Adipose tissue (tissue), 3 donors: Measurements from ENCODE around the gene GAS2L2. TPM values are rescaled to one million over a fixed set of nuclear protein-coding genes. Genes with fewer than 3 reads are reported as not detected.

Experiments
- H3K27ac ChIP-seq: one replicate; pipeline ENCODE4 v1.5.1; 2013; ENCODE audit warnings: low read depth, low read length
- WGBS, 3 donors: extraction: QIAGEN DNeasy Blood & Tissue Kit; methylation state at CpG; one replicate each; pipeline ENCODE4 v1.1.7; 2013; 5-methylcytosine and 5-hydroxymethylcytosine counted together
- polyA plus RNA-seq, 3 donors: library from polyadenylated mRNA; stranded (reverse); fragments of 200-250 nt; gene quantifications; one replicate each; pipeline ENCODE4 v1.2.3, GENCODE V29; 2013
- donor health status: healthy with polysubstance abuse.
- donor health status: Bipolar disorder and iron deficiency.
- donor health status: healthy.

Gene GAS2L2
- polyA plus RNA-seq = under 1 TPM; 0.22 to 0.46 (median 0.24) TPM

DNA sequence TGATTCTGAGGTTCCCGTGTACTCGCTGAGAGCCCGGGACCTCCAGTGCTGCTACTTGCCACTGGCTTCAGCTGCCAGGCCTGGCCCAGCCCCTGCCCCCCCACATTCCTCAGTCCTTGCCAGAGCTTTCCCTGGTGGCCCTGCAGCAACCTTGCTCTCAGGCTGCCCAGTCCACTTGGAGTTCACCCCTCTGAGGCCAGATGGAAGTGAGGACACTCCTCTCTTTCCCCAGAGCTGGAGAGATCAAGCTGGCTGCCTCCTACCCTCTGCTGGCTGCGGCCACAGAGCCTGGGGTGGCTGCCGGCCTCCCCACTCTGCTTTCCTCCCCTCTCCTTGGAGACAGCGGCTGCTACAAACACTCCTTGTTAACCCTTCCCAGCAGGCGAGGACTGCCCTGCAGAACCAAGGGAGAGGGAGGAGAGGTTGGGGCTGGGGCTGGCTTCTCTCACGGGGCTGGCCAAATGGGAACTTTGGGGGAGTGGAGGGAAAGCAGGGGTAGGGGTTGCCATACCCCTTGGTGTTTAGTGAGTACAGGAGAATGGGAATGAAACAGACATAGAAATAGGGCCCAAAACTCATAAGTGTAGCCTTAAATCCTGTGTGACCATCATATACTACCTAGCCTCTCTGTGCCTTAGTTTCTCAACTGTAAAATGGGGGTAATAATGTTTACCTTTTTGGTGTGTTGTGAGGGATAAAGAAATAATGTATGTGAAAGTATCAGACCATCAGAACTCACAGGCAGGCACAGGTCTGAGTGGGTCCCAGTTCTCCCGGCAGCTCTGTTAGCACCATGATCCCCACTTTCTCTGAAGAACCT is at the start of gene GAS2L2:
Gene GAS2L2 (minus strand): TSS at position 295 of the 820 bp plus-strand sequence. CDS start 389 bp downstream, outside the sequence.
- 40 to 44% (median 43%) methylated on average over 9 of the region's 9 CpGs for WGBS, 3 donors
- no peak within 1 kb of the TSS for H3K27ac ChIP-seq

DNA sequence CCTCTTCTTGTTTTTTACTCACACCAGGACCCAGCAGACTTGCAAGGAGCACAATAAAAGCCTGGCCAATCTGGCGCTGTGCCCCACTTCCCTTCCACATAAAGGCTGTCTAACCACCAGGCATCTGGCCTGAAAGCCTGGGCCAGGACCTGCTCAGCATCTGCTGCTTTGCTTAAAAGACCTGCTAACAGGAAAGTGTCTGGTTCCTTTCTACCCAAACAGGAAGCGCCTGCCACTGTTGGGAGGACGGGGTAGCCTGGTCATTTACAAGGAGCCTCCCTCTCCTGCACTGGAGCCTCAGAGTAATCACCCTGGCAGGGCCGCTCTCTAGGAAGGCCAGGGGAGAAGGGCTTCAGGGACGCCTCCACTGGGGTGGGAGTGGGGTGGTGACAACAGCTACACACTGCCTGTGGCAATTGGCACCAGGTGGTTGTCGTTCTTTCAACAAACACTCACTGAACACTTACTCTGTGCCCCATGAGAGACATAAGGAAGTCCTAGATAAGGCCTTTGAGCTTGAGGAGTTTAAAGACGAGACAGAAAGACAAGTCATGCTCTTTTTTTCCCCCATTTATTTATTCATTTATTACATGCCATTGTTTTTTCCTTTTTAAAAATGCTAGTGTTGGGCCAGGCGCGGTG is 48.7 kb upstream of the GAS2L2 start:
- no peak overlapping the region for H3K27ac ChIP-seq
- 39 to 71% (median 43%) methylated on average over 9 of the region's 9 CpGs for WGBS, 3 donors

DNA sequence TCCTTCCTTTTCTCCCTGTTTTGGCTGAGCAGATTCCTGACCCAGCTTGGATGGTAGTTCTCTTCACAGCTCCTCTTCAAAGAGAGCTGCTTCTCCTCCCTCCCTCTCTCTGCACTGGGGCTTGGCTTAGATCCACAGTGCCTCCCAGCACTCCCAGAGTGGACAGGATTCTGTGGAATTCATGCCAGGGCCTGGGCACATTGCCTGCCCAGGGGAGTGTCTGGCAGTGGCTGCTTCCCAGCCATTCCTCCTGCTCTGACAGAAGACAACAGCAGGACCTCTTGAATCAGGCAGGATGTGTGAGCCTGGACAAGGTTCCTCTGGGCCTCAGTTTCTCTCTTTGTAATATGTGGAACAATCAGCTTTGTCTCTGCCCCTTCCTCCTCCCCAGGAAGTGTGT is 46.9 kb upstream of the GAS2L2 start:
- H3K27ac ChIP-seq = no peak overlapping the region

DNA sequence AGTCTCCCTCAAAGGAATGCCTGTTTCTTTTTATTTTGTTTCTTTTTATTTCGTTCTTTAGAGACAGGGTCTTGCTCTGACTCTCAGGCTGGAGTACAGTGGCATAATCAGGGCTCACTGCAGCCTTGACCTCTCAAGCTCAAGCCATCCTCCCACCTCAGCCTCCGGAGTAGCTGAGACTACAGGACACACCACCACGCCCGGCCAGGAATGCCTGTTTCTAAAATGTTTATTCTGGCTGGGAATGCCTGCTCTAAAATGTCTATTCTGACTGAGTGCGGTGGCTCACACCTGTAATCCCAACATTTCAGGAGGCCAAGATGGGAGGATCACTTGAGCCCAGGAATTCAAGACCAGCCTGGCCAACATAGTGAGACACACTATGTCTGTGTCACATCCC is 44.9 kb upstream of the GAS2L2 start:
- no peak overlapping the region for H3K27ac ChIP-seq
- WGBS, 3 donors = 74 to 88% (median 78%) methylated on average over 5 of the region's 5 CpGs

DNA sequence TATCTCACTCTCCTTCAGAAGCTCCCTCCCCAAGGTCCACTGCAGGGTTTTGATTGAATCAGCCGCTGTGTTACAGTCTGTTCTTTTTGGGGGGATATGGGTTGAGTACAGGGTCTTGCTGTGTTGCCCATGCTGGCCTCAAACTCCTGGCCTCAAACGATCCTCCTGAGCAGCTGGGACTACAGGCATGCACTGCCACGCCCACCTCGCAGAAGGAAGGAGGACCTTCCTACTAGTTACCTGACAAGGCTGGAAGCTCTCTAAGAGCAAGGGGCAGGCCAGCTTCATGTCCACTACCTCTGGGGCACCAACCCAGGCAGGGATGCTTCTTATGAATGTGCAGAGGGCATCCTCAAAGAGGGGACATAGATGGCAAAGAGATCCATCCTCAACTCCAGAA is 44.3 kb upstream of the GAS2L2 start:
- WGBS, 3 donors = 57 to 72% (median 70%) methylated on average over 4 of the region's 4 CpGs
- H3K27ac ChIP-seq = no peak overlapping the region

DNA sequence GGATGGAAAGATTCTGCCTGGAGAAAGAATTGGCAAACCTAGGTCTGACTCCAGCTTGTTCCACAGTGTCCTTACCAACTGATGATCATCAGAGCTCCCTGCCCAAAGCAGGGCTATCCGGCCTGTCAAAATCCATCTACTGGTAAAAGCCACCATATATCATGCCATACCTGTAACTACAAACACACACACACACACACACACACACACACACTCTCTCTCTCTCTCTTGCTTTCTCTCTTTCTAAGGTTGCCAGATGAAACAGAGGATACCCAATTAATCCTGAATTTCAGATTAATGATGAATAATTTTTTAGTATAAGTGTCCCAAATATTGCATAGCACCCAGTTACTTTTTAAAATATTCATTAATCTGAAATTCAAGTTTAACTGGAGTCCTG is 43.9 kb upstream of the GAS2L2 start:
- WGBS, 3 donors = 86 to 94% (median 90%) methylated on average over 1 of the region's 1 CpG
- H3K27ac ChIP-seq = no peak overlapping the region

DNA sequence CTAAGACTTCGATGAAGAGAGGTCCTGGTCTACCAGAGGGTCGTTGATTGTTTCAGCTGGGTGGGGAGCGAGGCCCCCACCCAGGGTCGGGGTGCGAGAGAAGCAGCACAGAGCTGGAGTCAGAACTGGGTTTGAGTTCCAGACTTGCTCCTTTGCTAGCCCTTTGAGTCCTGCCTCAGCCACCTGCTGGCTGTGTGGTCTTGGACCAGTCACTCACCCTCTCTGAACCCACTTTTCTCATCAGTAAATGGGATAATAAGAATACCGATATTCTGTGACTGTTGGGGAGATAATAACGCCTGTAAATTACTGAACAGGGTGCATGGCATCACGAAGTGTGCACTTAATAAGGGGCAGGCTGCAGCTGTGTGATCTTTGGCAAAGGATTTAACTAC is 42.8 kb upstream of the GAS2L2 start:
- WGBS, 3 donors = 30 to 34% (median 33%) methylated on average over 8 of the region's 8 CpGs
- no peak overlapping the region for H3K27ac ChIP-seq

DNA sequence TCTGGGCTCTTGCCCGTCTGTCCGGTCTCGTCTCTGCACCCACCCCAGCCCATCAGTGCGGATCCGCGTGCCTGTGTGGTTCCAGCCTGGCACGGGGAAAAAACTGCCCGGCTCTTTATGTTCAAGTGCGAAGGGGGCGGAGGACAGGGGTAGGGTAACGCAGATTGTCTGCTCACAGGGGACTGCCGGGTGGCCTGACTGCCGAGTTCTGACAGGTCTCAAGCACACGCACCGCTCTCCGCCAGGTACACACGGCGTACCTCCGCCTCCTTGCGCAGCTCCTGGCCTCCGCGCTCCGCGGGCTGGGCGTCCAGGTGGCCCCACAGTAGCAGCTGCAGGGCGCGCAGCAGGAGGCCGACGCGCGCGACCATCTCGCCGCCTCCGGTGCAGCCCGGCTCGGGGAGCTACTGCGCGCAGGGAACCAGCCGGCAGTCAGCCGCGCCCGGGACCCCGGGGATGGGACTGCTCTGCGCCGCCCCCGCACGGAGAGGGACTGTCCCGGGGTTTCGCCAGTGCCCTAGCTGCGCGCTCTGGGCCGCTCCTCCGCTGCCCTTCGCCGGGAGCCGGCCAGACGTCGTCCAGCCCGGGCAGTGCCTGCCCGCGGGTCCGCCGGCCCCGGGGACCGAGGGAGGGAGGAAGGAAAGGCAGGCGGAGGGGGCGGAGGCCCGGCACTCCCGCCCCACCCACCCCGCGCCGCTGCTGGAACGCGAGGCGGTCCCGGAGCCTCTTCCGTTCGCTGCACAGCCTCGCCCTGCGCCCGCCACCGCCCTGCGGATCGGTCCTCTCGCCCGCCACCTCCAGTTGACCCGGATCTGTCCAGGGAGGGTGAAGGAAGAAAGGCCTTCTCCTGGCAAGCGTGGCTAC is 42.2 kb upstream of the GAS2L2 start, which contains the start of gene MMP28:
Gene MMP28 (minus strand): TSS at position 635 of the 864 bp plus-strand sequence. CDS start 264 bp downstream, at position 371.
- H3K27ac ChIP-seq = no peak within 1 kb of the TSS
- WGBS, 3 donors = 1% methylated on average over 79 to 89 of the region's 89 CpGs

DNA sequence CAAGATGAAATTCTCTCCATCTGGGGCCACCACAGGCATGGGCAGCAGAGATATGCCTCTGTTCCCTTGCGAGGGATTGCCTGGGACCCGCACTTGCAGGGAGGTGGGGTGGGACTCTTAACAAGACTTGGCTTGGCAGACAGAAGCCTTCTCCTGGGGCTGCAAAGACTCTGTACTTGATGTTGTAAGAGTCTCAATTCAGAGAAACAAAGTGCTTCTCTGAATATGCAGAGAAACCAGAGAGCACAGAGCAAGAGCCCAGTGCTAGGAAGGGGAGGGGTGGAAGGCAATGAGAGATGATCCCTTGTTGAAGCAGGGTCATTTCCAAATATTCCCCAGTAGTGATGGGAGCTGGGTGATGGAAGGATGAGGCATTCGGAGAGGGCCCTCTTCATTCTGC is 40.2 kb upstream of the GAS2L2 start:
- H3K27ac ChIP-seq = no peak overlapping the region
- WGBS, 3 donors = 59 to 74% (median 70%) methylated on average over 3 of the region's 3 CpGs

DNA sequence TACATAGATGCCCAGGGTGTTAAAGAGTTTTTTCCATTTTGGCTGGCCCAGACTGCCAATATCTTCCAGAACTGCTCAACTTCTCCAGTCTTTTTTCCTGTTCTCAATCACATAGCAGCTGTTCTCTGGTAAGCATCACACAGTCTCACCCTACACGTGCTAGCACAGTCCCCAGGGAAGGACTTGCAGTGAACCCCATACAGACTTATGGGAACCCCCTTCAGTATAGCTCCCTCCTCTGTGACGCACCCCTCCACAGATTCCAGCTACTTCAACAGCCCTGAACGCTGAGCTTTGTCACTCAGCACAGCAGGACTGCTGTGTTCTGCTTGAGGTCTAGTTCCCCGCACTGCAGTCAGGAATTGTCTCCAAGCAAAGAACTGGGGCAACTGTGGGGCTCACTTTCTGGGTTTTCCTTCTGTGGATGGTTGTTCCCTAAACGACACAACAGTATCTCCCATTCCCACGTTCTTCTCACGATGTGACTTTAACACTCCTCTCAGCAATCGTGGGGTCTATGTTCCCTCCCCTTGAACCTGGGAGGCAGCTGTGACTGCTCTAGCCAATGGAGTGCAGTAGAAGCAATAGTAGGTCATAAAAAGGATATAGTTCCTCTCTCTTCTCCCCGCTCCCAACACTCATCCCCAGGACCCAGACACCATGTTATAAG is 38.8 kb upstream of the GAS2L2 start:
- WGBS, 3 donors = 54 to 84% (median 81%) methylated on average over 9 of the region's 9 CpGs
- no peak overlapping the region for H3K27ac ChIP-seq

DNA sequence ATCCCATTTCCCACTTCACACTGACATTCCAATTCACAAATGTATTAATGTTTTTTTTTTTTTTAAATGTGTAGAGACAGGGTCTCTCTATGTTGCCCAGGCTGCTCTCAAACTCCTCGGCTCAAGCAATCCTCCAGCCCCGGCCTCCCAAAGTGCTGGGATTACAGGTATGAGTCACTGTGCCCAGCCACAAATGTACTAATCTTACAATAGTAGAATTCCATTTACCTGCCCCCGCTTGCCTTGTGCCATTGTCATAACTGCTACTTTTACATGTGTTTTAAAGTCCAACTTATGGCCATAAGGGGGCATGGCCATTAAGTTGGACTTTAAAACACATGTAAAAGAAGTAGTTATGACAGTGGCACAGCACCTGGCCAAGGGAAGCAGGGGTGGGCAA is 37.8 kb upstream of the GAS2L2 start:
- no peak overlapping the region for H3K27ac ChIP-seq
- WGBS, 3 donors = 92 to 96% (median 96%) methylated on average over 3 of the region's 3 CpGs

DNA sequence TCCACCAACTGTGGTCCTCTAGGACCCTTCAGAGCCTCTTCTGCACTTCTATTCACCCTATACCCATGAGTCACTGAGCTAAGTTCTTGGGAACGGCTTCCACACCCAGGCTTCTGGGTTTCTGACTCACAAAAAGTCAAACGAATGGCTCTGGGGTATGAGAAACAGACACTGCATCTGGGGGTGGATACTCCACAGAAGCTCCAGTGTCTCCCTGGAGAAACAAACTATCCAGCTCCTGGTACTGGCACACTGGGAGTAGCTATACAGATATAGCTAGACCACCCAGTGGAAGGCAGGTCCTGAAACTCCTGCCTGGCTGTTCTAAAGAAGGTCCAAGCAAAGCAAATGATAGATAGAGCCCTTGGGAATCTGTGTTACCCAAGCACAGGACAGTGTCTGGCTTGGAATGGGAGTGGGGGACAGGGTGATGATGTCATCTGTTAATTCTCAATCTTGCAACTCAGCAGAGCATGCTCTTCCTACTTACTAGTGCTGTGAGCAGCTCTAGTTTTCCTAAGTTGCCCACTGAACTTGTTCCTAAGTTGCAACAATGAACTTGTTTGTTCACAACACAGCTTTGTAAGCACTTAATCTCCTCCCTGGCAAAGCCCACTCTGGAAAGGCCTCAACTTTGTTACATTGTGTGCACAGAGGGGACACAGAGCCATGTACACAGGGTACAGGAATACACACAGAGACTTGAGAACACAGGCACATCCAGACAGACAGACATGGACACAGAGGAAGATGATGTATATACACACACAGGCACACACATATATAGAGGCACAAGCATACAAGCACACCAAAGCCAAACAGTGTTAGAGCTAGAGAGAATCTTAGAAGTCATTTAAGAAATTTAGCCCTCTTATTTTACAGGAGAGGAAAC is 35.7 kb upstream of the GAS2L2 start:
- no peak overlapping the region for H3K27ac ChIP-seq
- 52 to 53% (median 53%) methylated on average over 2 of the region's 2 CpGs for WGBS, 3 donors

DNA sequence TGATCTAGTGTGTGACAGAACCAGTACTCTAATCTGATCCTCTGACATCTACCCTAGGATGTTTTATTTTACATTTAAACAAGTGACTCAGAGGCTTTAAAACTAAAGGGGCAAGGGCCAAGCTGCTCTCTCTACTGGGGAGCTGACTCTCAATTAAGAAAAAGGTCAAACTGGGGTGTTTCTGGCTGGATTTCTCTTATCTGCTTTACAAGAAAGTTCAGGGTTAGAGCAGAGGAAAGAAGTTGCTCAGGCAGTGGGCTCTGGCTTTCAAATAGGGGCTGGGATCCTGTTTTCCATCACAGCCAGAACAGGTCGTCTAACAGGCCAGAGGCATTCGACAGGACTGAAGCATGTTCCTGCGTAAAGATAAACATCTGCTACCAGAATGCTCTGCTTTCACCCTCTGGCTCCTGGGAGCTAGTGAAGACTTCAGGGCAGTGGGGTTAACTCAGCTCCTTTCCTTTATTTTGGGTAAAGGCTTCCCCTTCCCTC is 33.9 kb upstream of the GAS2L2 start:
- H3K27ac ChIP-seq = no peak overlapping the region
- 32 to 64% (median 44%) methylated on average over 3 of the region's 3 CpGs for WGBS, 3 donors

DNA sequence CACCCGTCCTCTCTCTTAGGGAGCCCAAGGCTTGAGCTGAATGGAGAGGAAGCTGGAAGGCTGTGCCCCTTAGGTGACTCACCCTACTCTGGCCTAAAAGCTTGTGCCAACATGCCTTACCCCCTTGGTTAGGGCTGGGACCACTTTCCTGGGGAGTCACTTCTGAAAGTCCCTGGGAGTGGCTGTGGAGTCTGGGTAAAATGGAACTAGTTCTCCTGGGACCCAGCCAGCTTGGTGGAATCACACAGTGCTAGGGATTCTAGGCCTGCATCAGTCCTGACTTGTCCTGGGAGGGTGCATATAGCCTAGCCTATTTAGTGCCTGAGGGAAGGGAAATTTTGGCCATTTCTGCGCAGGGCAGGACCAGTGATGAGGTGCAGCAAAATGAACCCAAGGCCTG is 31.9 kb upstream of the GAS2L2 start:
- WGBS, 3 donors = 79 to 91% (median 83%) methylated on average over 2 of the region's 2 CpGs
- no peak overlapping the region for H3K27ac ChIP-seq

DNA sequence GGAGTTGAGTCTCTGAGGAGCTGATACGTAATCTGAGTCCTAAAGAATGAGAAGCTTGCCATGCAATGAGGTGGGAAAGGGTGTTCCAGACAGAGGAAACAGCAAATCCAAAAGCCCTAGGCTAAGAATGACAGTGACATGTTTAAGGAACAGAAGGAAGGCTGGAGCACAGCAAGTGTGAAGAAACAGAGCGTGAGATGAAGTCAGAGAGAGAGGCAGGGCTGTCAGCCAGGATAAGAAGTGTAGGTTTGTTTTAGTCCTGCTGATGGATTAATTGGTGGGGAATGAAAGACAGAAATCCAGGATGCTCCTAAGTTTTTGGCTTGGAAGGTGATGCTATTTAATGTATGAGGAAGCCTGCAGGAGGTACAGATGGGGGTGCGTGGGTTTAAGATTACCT is 27.9 kb upstream of the GAS2L2 start:
- no peak overlapping the region for H3K27ac ChIP-seq
- WGBS, 3 donors = 78 to 91% (median 84%) methylated on average over 3 of the region's 3 CpGs

DNA sequence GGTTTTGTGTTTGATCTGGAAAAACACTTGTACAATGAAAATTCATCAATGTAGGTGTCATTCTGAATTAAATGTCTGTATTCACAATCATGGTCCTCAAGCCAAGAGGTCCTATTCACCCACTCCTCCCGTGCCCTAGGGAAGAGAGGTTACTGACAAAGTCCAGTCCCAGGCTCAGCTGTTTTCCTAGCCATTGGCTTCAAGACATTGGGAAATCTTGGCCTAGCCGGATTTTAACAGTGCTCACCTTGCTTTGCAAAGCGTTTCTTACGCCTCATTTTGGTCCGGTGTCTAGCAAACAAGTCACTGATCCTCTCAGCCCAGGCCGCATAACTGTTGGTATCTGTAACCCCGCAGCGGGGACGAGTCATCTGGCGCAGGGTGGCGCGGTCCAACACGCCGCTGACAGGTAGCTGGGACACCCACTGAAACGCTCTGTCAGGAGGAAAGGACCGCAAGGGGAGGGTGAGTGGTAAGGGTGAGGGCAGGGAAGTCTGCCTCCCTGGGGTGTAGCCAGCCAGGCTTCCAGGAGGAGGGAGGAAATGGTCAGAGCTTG is 25.7 kb upstream of the GAS2L2 start:
- 89 to 91% (median 90%) methylated on average over 16 of the region's 16 CpGs for WGBS, 3 donors
- H3K27ac ChIP-seq = no peak overlapping the region

DNA sequence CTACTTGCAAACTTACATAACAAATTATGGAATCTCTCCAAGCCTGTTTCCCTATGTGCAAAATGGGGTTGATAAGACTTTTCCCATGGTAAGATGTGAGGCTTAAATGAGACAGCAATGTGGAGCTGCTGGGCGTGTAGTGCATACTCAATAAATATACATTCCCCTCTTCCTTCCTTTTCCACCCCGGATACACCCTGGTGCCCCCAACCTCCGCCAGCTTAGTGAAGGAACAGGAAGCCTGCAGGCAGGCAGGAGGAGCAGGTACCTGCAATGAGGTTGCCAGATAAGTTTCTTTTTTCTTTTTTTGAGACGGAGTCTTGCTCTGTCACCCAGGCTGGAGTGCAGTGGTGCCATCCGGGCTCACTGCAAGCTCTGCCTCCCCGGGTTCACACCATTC is 22.5 kb upstream of the GAS2L2 start:
- H3K27ac ChIP-seq = no peak overlapping the region
- 42 to 69% (median 55%) methylated on average over 6 of the region's 6 CpGs for WGBS, 3 donors
